GM12891 (cell line): Measurements from ENCODE around the gene ACTA2.

Source experiments
- POLR2A ChIP-seq: IDR thresholded peaks from 2 replicates; pipeline ENCODE4 v1.6.1; 2011; ENCODE audit warnings: low read depth, low read length, control low read depth
- POLR2AphosphoS5 ChIP-seq: IDR thresholded peaks from 2 replicates; pipeline ENCODE4 v1.6.1; 2011; ENCODE audit warnings: low read depth, low read length, control low read depth

- TF ChIP-seq POLR2AphosphoS5, result no peak
- TF ChIP-seq POLR2A, result no peak
These were observed 21.4 kb upstream of the ACTA2 start for GRCh38 chr10:88974012-88974411.
